ENCODE data around the gene KRI1.
A peak's percentile ranks its signal among the peaks of the same experiment; 100 is the strongest.

KRI1 gene

GRCh38 chr19:10603084-10603872, 37.5 kb upstream of the KRI1 start:
- no peak for DNase-seq (ENCODE audit: low read depth, low spot score)
- TF ChIP-seq CTCF (IDR thresholded peaks at IDR 0.05; ENCODE audit: insufficient read depth, low read length, missing control alignments): no peak
- ChIA-PET POLR2A (no interaction called here), CTCF (interaction anchor here (1.1 to 3.4 kb wide), 8 partner anchors 8 to 97 kb away, joined by 3 to 21 read pairs (median 6); no protein-coding TSS in a partner anchor)
- H3K4me3 ChIP-seq (ENCODE audit: low read depth, low read length): peak overlapping the region; percentile 96

GRCh38 chr19:10602330-10603083, 36.7 kb upstream of the KRI1 start:
- H3K4me3 ChIP-seq (ENCODE audit: low read depth, low read length): peak overlapping the region; percentile 96
- no peak for TF ChIP-seq CTCF (IDR thresholded peaks at IDR 0.05; ENCODE audit: insufficient read depth, low read length, missing control alignments)
- ChIA-PET POLR2A (interaction anchor here (0.7 kb wide), 1 partner anchor 9 kb away, joined by 4 read pairs; no protein-coding TSS in a partner anchor), CTCF (interaction anchor here (1.2 to 3.4 kb wide), 9 partner anchors 9 to 97 kb away, joined by 3 to 21 read pairs (median 6); no protein-coding TSS in a partner anchor)
- no peak for DNase-seq (ENCODE audit: low read depth, low spot score)

- POLR2A ChIA-PET: interaction anchor here (0.7 kb wide), 1 partner anchor 10 kb away, joined by 4 read pairs; no protein-coding TSS in a partner anchor
- no peak overlapping the region; the same call in none of the 2 replicates for H3K4me3 ChIP-seq (ENCODE audit: low read depth, low read length)
- no peak for DNase-seq (ENCODE audit: low read depth, low spot score)
- CTCF ChIA-PET: interaction anchor here (0.6 to 3.4 kb wide), 8 partner anchors 11 to 98 kb away, joined by 3 to 21 read pairs (median 5); no protein-coding TSS in a partner anchor
- no peak for TF ChIP-seq CTCF (IDR thresholded peaks at IDR 0.05; ENCODE audit: insufficient read depth, low read length, missing control alignments)
Measured at GRCh38 chr19:10601999-10602329, 36.2 kb upstream of the KRI1 start.

GRCh38 chr19:10600149-10600548, 34.3 kb upstream of the KRI1 start:
- no peak overlapping the region for H3K4me3 ChIP-seq (ENCODE audit: low read depth, low read length)
- CTCF ChIA-PET: interaction anchor here (0.7 to 2.8 kb wide), 3 partner anchors 19 to 44 kb away, joined by 3 to 17 read pairs (median 4); no protein-coding TSS in a partner anchor
- POLR2A ChIA-PET: no interaction called here
- TF ChIP-seq CTCF (IDR thresholded peaks at IDR 0.05; ENCODE audit: insufficient read depth, low read length, missing control alignments): no peak
- no peak for DNase-seq (ENCODE audit: low read depth, low spot score)

GRCh38 chr19:10593820-10594637, 28.2 kb upstream of the KRI1 start:
- CTCF ChIA-PET: interaction anchor here (1.0 to 3.3 kb wide), 3 partner anchors 9 to 50 kb away, joined by 3 to 26 read pairs (median 14); no protein-coding TSS in a partner anchor
- H3K4me3 ChIP-seq (ENCODE audit: low read depth, low read length): no peak overlapping the region
- TF ChIP-seq CTCF (IDR thresholded peaks at IDR 0.05; ENCODE audit: insufficient read depth, low read length, missing control alignments): no peak
- POLR2A ChIA-PET: interaction anchor here (0.5 kb wide), 1 partner anchor 213 kb away, joined by 3 read pairs; no protein-coding TSS in a partner anchor
- DNase-seq (ENCODE audit: low read depth, low spot score): no peak

All from AG04449 (cell line).